A673 (cell line): Measurements from ENCODE around the gene DCP1B.

ENCODE experiments used
- EZH2 ChIP-seq: fragments of 200-600 bp; sonication (generic); IDR thresholded peaks from 2 replicates; pipeline ENCODE4 v1.6.1; 2017; ENCODE audit warnings: borderline replicate concordance, low read depth, mild to moderate bottlenecking, mixed read lengths, antibody characterized with exemption, low read length; ENCODE audit not compliant: poor library complexity, severe bottlenecking
- TF ChIP-seq, protein P1 (sequence below): fragments of 300-800, 200-600 bp; sonication (generic); conservative IDR thresholded peaks from 2 replicates; pipeline ENCODE4 v1.5.1; 2017; ENCODE audit warnings: low read depth, mild to moderate bottlenecking, antibody characterized with exemption, low read length, moderate library complexity, mixed read lengths

GRCh38 chr12:1928439-1929121 lies 75.7 kb downstream of the DCP1B start:
- TF ChIP-seq, protein P1, sequence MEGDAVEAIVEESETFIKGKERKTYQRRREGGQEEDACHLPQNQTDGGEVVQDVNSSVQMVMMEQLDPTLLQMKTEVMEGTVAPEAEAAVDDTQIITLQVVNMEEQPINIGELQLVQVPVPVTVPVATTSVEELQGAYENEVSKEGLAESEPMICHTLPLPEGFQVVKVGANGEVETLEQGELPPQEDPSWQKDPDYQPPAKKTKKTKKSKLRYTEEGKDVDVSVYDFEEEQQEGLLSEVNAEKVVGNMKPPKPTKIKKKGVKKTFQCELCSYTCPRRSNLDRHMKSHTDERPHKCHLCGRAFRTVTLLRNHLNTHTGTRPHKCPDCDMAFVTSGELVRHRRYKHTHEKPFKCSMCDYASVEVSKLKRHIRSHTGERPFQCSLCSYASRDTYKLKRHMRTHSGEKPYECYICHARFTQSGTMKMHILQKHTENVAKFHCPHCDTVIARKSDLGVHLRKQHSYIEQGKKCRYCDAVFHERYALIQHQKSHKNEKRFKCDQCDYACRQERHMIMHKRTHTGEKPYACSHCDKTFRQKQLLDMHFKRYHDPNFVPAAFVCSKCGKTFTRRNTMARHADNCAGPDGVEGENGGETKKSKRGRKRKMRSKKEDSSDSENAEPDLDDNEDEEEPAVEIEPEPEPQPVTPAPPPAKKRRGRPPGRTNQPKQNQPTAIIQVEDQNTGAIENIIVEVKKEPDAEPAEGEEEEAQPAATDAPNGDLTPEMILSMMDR: no peak
- no peak for TF ChIP-seq EZH2
